WTC11 (cell line): ENCODE measurements around the gene ADCY10. TPM values are rescaled to one million over a fixed set of nuclear protein-coding genes. Genes with fewer than 3 reads are reported as not detected.
"Not testable (repeated sequence)": the region's sequence is repeated elsewhere in the genome, so short reads cannot be mapped to it uniquely, and the experiment has no call there.

Source experiments
- ATAC-seq: fragments of 200-7000 bp; cut with Tn5 transposase; 2 replicates; pipeline ENCODE4 v1.10.0; 2021; ENCODE audit warnings: mild to moderate bottlenecking, moderate library complexity
- CTCF ChIA-PET: fragments of 300-600 bp; sonication (Branson Sonifier 250); formaldehyde crosslinking; loops from one replicate; lab custom pipeline; 2021; ENCODE audit warnings: antibody characterized with exemption; lab: Charles Lee
- POLR2A ChIA-PET: fragments of 350-600 bp; sonication (Branson Sonifier 250); formaldehyde crosslinking; loops from one replicate; lab custom pipeline; 2021; ENCODE audit warnings: antibody characterized with exemption; lab: Charles Lee
- DNase-seq: peaks from one replicate; pipeline ENCODE4 v3.0.0; 2021; ENCODE audit warnings: low spot score
- H3K27ac Mint-ChIP-seq: 2 replicates; pipeline ENCODE4 v1.8.0; 2021; ENCODE audit warnings: mixed read lengths
- H3K27me3 Mint-ChIP-seq: 2 replicates; pipeline ENCODE4 v1.8.0; 2021; ENCODE audit warnings: low read depth, mild to moderate bottlenecking, moderate library complexity, mixed read lengths
- H3K36me3 Mint-ChIP-seq: 2 replicates; pipeline ENCODE4 v1.8.0; 2021; ENCODE audit warnings: mixed read lengths
- H3K4me1 Mint-ChIP-seq: 2 replicates; pipeline ENCODE4 v1.8.0; 2022; ENCODE audit warnings: mixed read lengths
- H3K4me3 Mint-ChIP-seq: 2 replicates; pipeline ENCODE4 v1.8.0; 2021; ENCODE audit warnings: mild to moderate bottlenecking, moderate library complexity, mixed read lengths
- H3K9me3 Mint-ChIP-seq: 2 replicates; pipeline ENCODE4 v1.8.0; 2021; ENCODE audit warnings: mixed read lengths
- ATF3 ChIP-seq: sonication (generic); formaldehyde crosslinking; conservative IDR thresholded peaks from 2 replicates; pipeline ENCODE4 v1.8.1; 2022; ENCODE audit warnings: mild to moderate bottlenecking, missing genetic modification reagents
- CBFB ChIP-seq: sonication (generic); formaldehyde crosslinking; IDR thresholded peaks from 2 replicates; pipeline ENCODE4 v1.8.1; 2022; ENCODE audit warnings: mild to moderate bottlenecking, low read depth, missing genetic modification reagents
- CREB1 ChIP-seq: sonication (generic); formaldehyde crosslinking; IDR thresholded peaks from 2 replicates; pipeline ENCODE4 v1.8.0; 2023; ENCODE audit warnings: mild to moderate bottlenecking, missing genetic modification reagents
- EMX1 ChIP-seq: fragments of 250-450 bp; sonication (Bioruptor Pico); IDR thresholded peaks from 2 replicates; pipeline ENCODE4 v1.8.0; 2021; ENCODE audit warnings: mild to moderate bottlenecking
- GRHL2 ChIP-seq: fragments of 250-450 bp; sonication (Bioruptor Pico); IDR thresholded peaks from 2 replicates; pipeline ENCODE4 v1.8.0; 2022; ENCODE audit warnings: mild to moderate bottlenecking, moderate library complexity; ENCODE audit not compliant: insufficient replicate concordance, severe bottlenecking
- GTF2I ChIP-seq: fragments of 250-450 bp; sonication (Bioruptor Pico); conservative IDR thresholded peaks from 2 replicates; pipeline ENCODE4 v1.4.0; 2021; ENCODE audit warnings: mild to moderate bottlenecking
- JAZF1 ChIP-seq: fragments of 250-450 bp; sonication (Bioruptor Pico); IDR thresholded peaks from 2 replicates; pipeline ENCODE4 v1.9.0; 2021; ENCODE audit warnings: moderate library complexity, mild to moderate bottlenecking, inconsistent platforms
- MLX ChIP-seq: sonication (generic); formaldehyde crosslinking; IDR thresholded peaks from 2 replicates; pipeline ENCODE4 v1.8.1; 2023; ENCODE audit warnings: mild to moderate bottlenecking, missing genetic modification reagents, moderate library complexity
- PRDM15 ChIP-seq: sonication (generic); formaldehyde crosslinking; IDR thresholded peaks from 2 replicates; pipeline ENCODE4 v1.8.0; 2022; ENCODE audit warnings: missing genetic modification reagents
- STAT6 ChIP-seq: sonication (generic); formaldehyde crosslinking; conservative IDR thresholded peaks from 2 replicates; pipeline ENCODE4 v1.8.1; 2023; ENCODE audit warnings: mild to moderate bottlenecking, low read depth, missing genetic modification reagents, moderate library complexity
- ZNF121 ChIP-seq: sonication (generic); formaldehyde crosslinking; IDR thresholded peaks from 2 replicates; pipeline ENCODE4 v1.8.0; 2023; ENCODE audit warnings: missing genetic modification reagents
- ZNF232 ChIP-seq: sonication (generic); formaldehyde crosslinking; IDR thresholded peaks from 2 replicates; pipeline ENCODE4 v1.8.0; 2022; ENCODE audit warnings: mild to moderate bottlenecking, missing genetic modification reagents
- ZNF281 ChIP-seq: sonication (generic); formaldehyde crosslinking; IDR thresholded peaks from 2 replicates; pipeline ENCODE4 v1.8.0; 2023; ENCODE audit warnings: mild to moderate bottlenecking, missing genetic modification reagents
- ZNF396 ChIP-seq: fragments of 250-450 bp; sonication (Bioruptor Pico); IDR thresholded peaks from 2 replicates; pipeline ENCODE4 v1.8.0; 2021; ENCODE audit warnings: mild to moderate bottlenecking, moderate library complexity, borderline replicate concordance
- ZNF423 ChIP-seq: fragments of 250-450 bp; sonication (Bioruptor Pico); IDR thresholded peaks from 2 replicates; pipeline ENCODE4 v2.1.2; 2022; ENCODE audit warnings: mild to moderate bottlenecking, moderate library complexity
- total RNA-seq: library from RNA; stranded (reverse); gene quantifications from 3 replicates; pipeline ENCODE4 v1.2.3, GENCODE V29; 2021
- TF ChIP-seq, protein P1 (sequence below): sonication (generic); formaldehyde crosslinking; IDR thresholded peaks from 2 replicates; pipeline ENCODE4 v1.8.1; 2022; ENCODE audit warnings: missing genetic modification reagents, borderline replicate concordance
- TF ChIP-seq, protein P2 (sequence below): fragments of 250-450 bp; sonication (Bioruptor Pico); IDR thresholded peaks from 2 replicates; pipeline ENCODE4 v1.9.0; 2021; ENCODE audit warnings: mild to moderate bottlenecking, borderline replicate concordance

The ADCY10 gene
- total RNA-seq, 1 experiment from 2014 or later, result 0.07 TPM

- ChIA-PET CTCF (no interaction called here), POLR2A (no interaction called here)
- Mint-ChIP-seq H3K4me3 (no peak overlapping the region), H3K27ac (no peak overlapping the region), H3K36me3 (peaks cover 13% of the 10 kb centered on the region), H3K9me3 (peaks cover 24% of the 10 kb centered on the region), H3K27me3 (peaks cover 21% of the 10 kb centered on the region), H3K4me1 (peaks cover 33% of the 10 kb centered on the region)
- TF ChIP-seq ATF3 (CRISPR knock-in tag) (no peak), GTF2I (CRISPR knock-in tag) (no peak), PRDM15 (CRISPR knock-in tag) (no peak), JAZF1 (CRISPR knock-in tag) (no peak), STAT6 (CRISPR knock-in tag) (no peak), ZNF281 (CRISPR knock-in tag) (no peak), GRHL2 (CRISPR knock-in tag) (no peak), MLX (CRISPR knock-in tag) (no peak), ZNF232 (CRISPR knock-in tag) (no peak), CBFB (CRISPR knock-in tag) (no peak), EMX1 (CRISPR knock-in tag) (no peak), ZNF121 (CRISPR knock-in tag) (no peak), ZNF396 (CRISPR knock-in tag) (no peak), ZNF423 (CRISPR knock-in tag) (no peak), CREB1 (CRISPR knock-in tag) (no peak)
- TF ChIP-seq, protein P1, sequence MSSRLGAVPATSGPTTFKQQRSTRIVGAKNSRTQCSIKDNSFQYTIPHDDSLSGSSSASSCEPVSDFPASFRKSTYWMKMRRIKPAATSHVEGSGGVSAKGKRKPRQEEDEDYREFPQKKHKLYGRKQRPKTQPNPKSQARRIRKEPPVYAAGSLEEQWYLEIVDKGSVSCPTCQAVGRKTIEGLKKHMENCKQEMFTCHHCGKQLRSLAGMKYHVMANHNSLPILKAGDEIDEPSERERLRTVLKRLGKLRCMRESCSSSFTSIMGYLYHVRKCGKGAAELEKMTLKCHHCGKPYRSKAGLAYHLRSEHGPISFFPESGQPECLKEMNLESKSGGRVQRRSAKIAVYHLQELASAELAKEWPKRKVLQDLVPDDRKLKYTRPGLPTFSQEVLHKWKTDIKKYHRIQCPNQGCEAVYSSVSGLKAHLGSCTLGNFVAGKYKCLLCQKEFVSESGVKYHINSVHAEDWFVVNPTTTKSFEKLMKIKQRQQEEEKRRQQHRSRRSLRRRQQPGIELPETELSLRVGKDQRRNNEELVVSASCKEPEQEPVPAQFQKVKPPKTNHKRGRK, result no peak
- TF ChIP-seq, protein P2, sequence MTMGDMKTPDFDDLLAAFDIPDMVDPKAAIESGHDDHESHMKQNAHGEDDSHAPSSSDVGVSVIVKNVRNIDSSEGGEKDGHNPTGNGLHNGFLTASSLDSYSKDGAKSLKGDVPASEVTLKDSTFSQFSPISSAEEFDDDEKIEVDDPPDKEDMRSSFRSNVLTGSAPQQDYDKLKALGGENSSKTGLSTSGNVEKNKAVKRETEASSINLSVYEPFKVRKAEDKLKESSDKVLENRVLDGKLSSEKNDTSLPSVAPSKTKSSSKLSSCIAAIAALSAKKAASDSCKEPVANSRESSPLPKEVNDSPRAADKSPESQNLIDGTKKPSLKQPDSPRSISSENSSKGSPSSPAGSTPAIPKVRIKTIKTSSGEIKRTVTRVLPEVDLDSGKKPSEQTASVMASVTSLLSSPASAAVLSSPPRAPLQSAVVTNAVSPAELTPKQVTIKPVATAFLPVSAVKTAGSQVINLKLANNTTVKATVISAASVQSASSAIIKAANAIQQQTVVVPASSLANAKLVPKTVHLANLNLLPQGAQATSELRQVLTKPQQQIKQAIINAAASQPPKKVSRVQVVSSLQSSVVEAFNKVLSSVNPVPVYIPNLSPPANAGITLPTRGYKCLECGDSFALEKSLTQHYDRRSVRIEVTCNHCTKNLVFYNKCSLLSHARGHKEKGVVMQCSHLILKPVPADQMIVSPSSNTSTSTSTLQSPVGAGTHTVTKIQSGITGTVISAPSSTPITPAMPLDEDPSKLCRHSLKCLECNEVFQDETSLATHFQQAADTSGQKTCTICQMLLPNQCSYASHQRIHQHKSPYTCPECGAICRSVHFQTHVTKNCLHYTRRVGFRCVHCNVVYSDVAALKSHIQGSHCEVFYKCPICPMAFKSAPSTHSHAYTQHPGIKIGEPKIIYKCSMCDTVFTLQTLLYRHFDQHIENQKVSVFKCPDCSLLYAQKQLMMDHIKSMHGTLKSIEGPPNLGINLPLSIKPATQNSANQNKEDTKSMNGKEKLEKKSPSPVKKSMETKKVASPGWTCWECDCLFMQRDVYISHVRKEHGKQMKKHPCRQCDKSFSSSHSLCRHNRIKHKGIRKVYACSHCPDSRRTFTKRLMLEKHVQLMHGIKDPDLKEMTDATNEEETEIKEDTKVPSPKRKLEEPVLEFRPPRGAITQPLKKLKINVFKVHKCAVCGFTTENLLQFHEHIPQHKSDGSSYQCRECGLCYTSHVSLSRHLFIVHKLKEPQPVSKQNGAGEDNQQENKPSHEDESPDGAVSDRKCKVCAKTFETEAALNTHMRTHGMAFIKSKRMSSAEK (CRISPR knock-in tag), result no peak
- DNase-seq (no peak), ATAC-seq (no peak)
Observed at GRCh38 chr1:167863921-167864279, 50.0 kb downstream of the ADCY10 start.

DNA sequence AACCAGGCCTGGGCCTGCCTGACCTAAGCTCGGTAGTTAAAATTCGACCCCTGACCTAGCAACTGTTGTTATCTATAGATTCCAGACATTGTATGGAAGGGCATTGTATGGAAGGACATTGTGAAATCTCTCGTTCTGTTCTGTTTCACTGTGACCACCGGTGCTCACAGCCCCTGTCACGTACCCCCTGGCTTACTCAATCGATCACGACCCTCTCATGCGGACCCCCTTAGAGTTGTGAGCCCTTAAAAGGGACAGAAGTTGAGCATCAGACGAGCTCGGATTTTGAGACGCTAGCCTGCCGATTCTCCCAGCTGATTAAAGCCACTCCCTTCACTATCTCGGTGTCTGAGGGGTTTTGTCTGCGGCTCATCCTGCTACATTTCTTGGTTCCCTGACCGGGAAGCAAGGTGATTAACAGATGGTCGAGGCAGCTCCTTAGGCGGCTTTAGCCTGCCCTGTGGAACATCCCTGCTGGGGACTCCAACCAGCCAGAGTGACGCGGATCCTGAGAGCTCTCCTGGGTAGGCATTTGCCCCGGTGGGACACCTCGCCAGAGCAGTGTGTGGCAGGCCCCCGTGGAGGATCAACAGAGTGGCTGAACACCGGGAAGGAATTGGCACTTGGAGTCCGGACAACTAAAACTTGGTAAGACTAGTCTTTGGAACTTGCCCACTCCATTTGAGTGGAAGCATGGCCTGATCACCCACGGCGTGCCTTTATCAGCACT is 50.6 kb downstream of the ADCY10 start:
- Mint-ChIP-seq H3K9me3 (peaks cover 24% of the 10 kb centered on the region), H3K4me1 (peaks cover 33% of the 10 kb centered on the region), H3K36me3 (peaks cover 13% of the 10 kb centered on the region), H3K27me3 (peaks cover 21% of the 10 kb centered on the region)
- H3K27ac Mint-ChIP-seq, H3K4me3 Mint-ChIP-seq, POLR2A ChIA-PET, CTCF ChIA-PET, DNase-seq, ATAC-seq: not testable (repeated sequence)
